RCC 7860 (cell line): Measurements from ENCODE around the gene PEX1.
"Not testable (repeated sequence)": the region's sequence is repeated elsewhere in the genome, so short reads cannot be mapped to it uniquely, and the experiment has no call there.

ENCODE experiments used
- DNase-seq: peaks from one replicate; pipeline ENCODE4 v3.0.0-alpha.2; 2015; ENCODE audit warnings: low spot score
- FAIRE-seq: peaks from 2 replicates; lab custom pipeline; 2012; peaks lifted over from hg19 to GRCh38; lab: Jason Lieb, UNC

PEX1 gene

GRCh38 chr7:92462560-92462959 lies 65.8 kb downstream of the PEX1 start:
- FAIRE-seq = no peak
- no peak for DNase-seq

- FAIRE-seq (peak; percentile 82), DNase-seq (peak; percentile 56)
Observed at GRCh38 chr7:92461027-92462003, 67.0 kb downstream of the PEX1 start.

GRCh38 chr7:92460510-92460909 lies 67.8 kb downstream of the PEX1 start:
- no peak for FAIRE-seq
- DNase-seq = no peak

- no peak for FAIRE-seq
- no peak for DNase-seq
Observed at GRCh38 chr7:92460109-92460508, 68.2 kb downstream of the PEX1 start.

DNA sequence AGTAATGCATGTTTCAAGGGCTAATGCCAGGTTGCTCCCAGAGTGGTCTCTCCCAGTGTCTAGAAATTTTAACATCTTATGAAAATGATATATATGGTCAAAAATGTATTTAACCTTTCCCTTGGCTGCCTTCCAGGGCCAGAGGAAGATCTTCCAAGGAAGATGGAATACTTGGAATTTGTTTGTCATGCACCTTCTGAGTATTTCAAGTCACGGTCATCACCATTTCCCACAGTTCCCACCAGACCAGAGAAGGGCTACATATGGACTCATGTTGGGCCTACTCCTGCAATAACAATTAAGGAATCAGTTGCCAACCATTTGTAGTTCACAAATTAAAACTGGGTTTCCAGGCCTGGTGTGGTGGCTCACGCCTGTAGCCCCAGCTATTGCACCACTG lies 72.1 kb downstream of the PEX1 start:
- DNase-seq (no peak), FAIRE-seq (no peak)

- DNase-seq (no peak), FAIRE-seq (no peak)
Observed at GRCh38 chr7:92451645-92452044, 76.7 kb downstream of the PEX1 start.

GRCh38 chr7:92448205-92448747 lies 80.0 kb downstream of the PEX1 start:
- DNase-seq (peak; percentile 36), FAIRE-seq (peak; percentile 31)

GRCh38 chr7:92447345-92448204 lies 80.7 kb downstream of the PEX1 start, which contains the start of gene GATAD1:
TSS of gene GATAD1 (plus strand) at chr7:92447482. CDS start at chr7:92447730, 248 bp downstream.
- DNase-seq (peak; percentile 92), FAIRE-seq (no peak)

GRCh38 chr7:92446869-92447344 lies 81.4 kb downstream of the PEX1 start:
- DNase-seq (no peak), FAIRE-seq (peak; percentile 83)

GRCh38 chr7:92442720-92443119 lies 85.6 kb downstream of the PEX1 start:
- DNase-seq, FAIRE-seq: not testable (repeated sequence)

DNA sequence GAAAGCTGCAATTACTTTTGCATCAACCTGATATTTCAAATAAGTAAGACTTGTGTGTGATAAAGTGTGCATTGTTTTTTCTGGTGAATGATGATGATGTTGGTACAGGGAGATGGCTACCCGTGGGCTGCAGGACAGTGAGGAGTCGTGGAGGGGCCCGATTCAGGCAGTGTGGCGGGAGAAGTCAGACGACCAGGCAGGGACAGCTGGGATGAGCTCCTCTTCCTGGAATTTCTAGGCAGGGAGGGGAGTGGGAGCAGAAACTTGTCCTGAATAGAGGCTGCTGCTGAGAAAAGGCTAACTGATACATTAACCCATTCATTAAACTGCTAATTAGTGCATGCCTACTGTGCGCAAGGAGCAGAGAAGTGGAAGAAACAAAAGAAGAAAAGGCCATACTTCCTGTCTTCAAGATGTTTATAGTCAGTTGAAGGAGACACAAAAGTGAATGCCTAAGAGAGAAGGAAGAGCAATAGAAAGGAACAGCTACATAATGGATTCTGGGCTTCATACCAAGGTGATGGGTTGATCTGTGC lies 90.3 kb downstream of the PEX1 start:
- DNase-seq (no peak), FAIRE-seq (no peak)
